Right lobe of liver (tissue), 6 donors: ENCODE results near the gene CUEDC1. TPM values are rescaled to one million over a fixed set of nuclear protein-coding genes. Genes with fewer than 3 reads are reported as not detected.
A peak's percentile ranks its signal among the peaks of the same experiment; 100 is the strongest.

Experiments
- ATAC-seq, 4 donors: fragments of 200-7000 bp; cut with Tn5 transposase; one replicate each; pipeline ENCODE4 v1.9.1; 2020; ENCODE audit warnings: mild to moderate bottlenecking in 4 of 4, moderate library complexity in 4 of 4
- DNase-seq, 3 donors: peaks; one replicate each; pipeline ENCODE4 v3.0.0-alpha.2; 2020
- H3K27ac ChIP-seq, 3 donors: fragments of 200-600 bp; one replicate each; pipeline ENCODE4 v1.8.0; 2022
- H3K27me3 ChIP-seq, 2 donors: fragments of 200-600 bp; one replicate each; pipeline ENCODE4 v1.8.0; 2022
- H3K36me3 ChIP-seq, 4 donors: fragments of 200-600 bp; sonication (generic) in 1 of 4; one replicate each; pipeline versions ENCODE4 v1.5.1 to v1.8.0; 2017 to 2022; ENCODE audit warnings: control low read depth in 1 of 4
- H3K4me1 ChIP-seq, 4 donors: fragments of 200-600 bp; sonication (generic) in 1 of 4; one replicate each; pipeline versions ENCODE4 v1.5.1 to v1.8.0; 2017 to 2022; ENCODE audit warnings: control low read depth in 1 of 4
- H3K4me3 ChIP-seq, 3 donors: fragments of 200-600 bp; one replicate each; pipeline ENCODE4 v1.8.0; 2022
- H3K9me3 ChIP-seq, 4 donors: fragments of 200-600 bp; sonication (generic) in 1 of 4; one replicate each; pipeline versions ENCODE4 v1.5.1 to v1.8.0; 2017 to 2022; ENCODE audit warnings: control low read depth in 1 of 4
- CTCF ChIP-seq, 4 donors: fragments of 200-600 bp in 3 of 4; fragments of 450-650 bp in 1 of 4; IDR thresholded peaks; one replicate each; pipeline versions ENCODE4 v1.5.1 to v1.8.0; 2016 to 2022; ENCODE audit warnings: antibody characterized with exemption in 4 of 4, mild to moderate bottlenecking in 2 of 4
- POLR2A ChIP-seq: fragments of 450-650 bp; IDR thresholded peaks from one replicate; pipeline ENCODE4 v1.6.1; 2017; ENCODE audit warnings: antibody characterized with exemption, mild to moderate bottlenecking
- WGBS: methylation state at CpG from one replicate; pipeline ENCODE4 v1.1.6; 2018; ENCODE audit warnings: low coverage, low lambda C conversion rate; ENCODE audit not compliant: insufficient coverage; ENCODE audit errors: missing lambda C conversion rate; 5-methylcytosine and 5-hydroxymethylcytosine counted together
- intact Hi-C, 2 donors: fragments of 100-400 bp; cut with DNase I; formaldehyde crosslinking; loops; one replicate each; pipeline versions ENCODE4 v1.11.2 to v1.14.1; 2022
- total RNA-seq, 6 experiments: library from RNA; depleted of rRNA in 2 of 6; stranded (reverse); fragments of >200 nt in 2 of 6; fragmentation: NEBNext Ultra II Directional in 3 of 6; extraction: Animal tissue kit (Norgen Biotek cat#: 25700) in 3 of 6; gene quantifications; one replicate each; pipeline versions ENCODE4 v1.1.0 to v1.2.4, GENCODE V29; 2016 to 2023
- donor health status: DM: no; HTN: yes; CAD: no.
- donor health status: DM: no; HTN: no; CAD: no.
- donor health status: DM: no; HTN: no; CAD: no.
- donor health status: DM: no; HTN: yes; CAD: no.
- donor health status: DM: no; HTN: yes; CAD: no.

The CUEDC1 gene
- total RNA-seq, 6 experiments from 2014 or later: 4.0 to 8.5 (median 5.5) TPM

DNA sequence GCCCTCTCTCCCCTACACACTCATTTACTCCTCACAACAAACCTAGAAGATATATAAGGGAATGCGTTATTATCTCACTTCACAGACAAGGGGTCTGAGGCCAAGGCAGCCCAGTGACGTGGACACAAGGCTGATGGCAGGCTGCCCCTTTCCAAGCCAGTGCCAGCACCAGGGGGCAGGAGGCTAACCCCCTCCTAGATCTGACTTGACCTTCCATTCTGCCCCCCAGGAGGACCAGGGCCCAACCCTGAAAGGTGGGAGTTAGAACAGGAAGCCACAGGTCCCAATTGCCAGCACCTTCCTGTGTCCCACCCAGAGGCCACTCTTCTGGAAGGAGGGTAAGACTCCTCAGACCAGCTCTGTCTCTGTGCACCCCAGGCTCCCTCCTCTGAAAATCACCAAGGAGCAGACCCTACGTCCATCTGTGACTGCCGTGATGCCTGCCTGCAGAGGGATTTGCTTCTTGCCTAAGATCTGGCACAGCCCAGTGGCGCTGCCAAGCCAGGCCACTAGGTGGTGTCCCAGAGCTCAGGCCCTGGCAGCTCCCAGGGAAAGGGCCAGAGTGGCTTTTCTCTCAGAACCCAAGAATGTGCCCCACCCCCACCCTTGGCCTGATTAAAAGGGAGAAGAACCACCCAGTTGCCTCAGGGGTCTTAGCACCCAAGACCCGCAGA, 62.9 kb downstream of the CUEDC1 start:
- intact Hi-C loops: loop anchor here (5.0 to 10.0 kb wide), 2 partner anchors 93 to 95 kb away; partner anchors contain the start of gene VEZF1 (in 2 of the 2)
- ATAC-seq: peak; percentile 78 to 90 (median 87)
- no peaks in the 10 kb centered on the region for H3K36me3 ChIP-seq

GRCh38 chr17:57890857-57891232, 64.4 kb downstream of the CUEDC1 start:
- Histone ChIP-seq H3K4me1 (peaks cover 0 to 27% (median 0%) of the 10 kb centered on the region in 4 donors), H3K9me3 (no peaks in the 10 kb centered on the region), H3K27ac (no peak overlapping the region), H3K27me3 (no peaks in the 10 kb centered on the region), H3K36me3 (no peaks in the 10 kb centered on the region), H3K4me3 (no peak overlapping the region)
- intact Hi-C loops: loop anchor here (5.0 to 10.0 kb wide), 2 partner anchors 94 to 96 kb away; partner anchors contain the start of gene VEZF1 (in 2 of the 2)
- ATAC-seq: no peak
- 100% methylated on average over 1 of the region's 4 CpGs for WGBS
- no peak for DNase-seq
- TF ChIP-seq POLR2A: no peak
- no peak for TF ChIP-seq CTCF (IDR thresholded peaks at IDR 0.05)

More for the DNA sequence above, 62.9 kb downstream of the CUEDC1 start:
- Histone ChIP-seq H3K27me3 (no peaks in the 10 kb centered on the region), H3K4me1 (peaks cover 0 to 27% (median 0%) of the 10 kb centered on the region in 4 donors), H3K27ac (peak overlapping the region; percentile 35 to 80 (median 78)), H3K9me3 (no peaks in the 10 kb centered on the region), H3K4me3 (no peak overlapping the region)
- peak; percentile 79 to 88 (median 86) for DNase-seq
- WGBS: 27% methylated on average over 4 of the region's 6 CpGs
- no peak for TF ChIP-seq POLR2A
- TF ChIP-seq CTCF (IDR thresholded peaks at IDR 0.05): peak; percentile 92 to 98 (median 95)

DNA sequence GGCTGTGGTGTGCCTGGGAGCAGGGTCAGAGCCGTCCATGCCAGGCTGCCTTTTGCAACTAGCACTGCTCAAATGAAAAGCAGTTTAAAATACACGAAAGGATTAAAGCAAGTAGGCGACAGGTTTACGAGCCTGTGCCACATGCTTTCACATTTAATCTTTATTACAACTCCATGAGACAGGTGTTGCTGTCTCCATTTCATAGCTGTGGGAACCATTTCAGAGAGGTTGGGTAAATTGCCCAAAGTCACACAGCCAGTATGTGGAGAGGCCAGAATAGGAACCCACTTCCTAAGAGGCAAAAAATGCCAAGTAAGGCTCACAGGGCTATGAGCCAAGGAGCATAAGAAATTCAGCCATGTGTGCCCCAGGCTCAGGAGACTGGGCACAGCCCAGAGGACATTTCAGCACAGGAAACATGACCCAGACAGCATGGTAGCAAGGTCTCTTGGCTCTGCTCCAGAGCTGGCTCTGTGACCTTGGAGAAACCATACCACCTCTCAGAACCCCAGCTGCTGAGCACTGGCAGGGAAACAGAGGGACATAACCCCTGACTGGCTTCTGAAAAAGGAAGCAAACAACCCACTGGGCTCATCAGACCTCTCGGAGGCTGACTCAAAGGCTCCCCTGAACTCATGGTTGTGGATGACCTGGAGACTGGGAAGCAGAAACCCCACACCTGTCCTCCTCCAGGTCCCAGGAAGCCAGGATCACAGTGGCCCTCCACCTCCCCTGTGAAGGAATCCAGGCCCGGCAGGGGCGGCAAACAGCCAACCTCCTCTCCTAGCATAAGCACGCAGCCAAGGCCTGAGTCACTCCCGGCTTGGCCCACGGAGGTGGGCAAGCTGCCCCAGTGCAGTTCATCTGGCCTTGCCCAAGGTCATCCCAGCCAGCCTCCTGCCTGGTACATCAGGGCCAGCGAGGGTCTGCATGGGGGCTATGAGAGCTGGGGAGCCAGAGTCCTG, 65.0 kb downstream of the CUEDC1 start:
- Histone ChIP-seq H3K27me3 (no peaks in the 10 kb centered on the region), H3K27ac (no peak overlapping the region), H3K4me3 (no peak overlapping the region), H3K9me3 (no peaks in the 10 kb centered on the region), H3K36me3 (no peaks in the 10 kb centered on the region), H3K4me1 (peaks cover 0 to 27% (median 0%) of the 10 kb centered on the region in 4 donors)
- DNase-seq (peak in 2 of 3 donors; percentile 65 to 73), ATAC-seq (peak in 1 of 4 donors; percentile 10)
- WGBS: 93% methylated on average over 4 of the region's 11 CpGs
- intact Hi-C loops: loop anchor here (5.0 to 10.0 kb wide), 2 partner anchors 95 to 97 kb away; partner anchors contain the start of gene VEZF1 (in 2 of the 2)
- no peak for TF ChIP-seq CTCF (IDR thresholded peaks at IDR 0.05)
- TF ChIP-seq POLR2A: no peak

DNA sequence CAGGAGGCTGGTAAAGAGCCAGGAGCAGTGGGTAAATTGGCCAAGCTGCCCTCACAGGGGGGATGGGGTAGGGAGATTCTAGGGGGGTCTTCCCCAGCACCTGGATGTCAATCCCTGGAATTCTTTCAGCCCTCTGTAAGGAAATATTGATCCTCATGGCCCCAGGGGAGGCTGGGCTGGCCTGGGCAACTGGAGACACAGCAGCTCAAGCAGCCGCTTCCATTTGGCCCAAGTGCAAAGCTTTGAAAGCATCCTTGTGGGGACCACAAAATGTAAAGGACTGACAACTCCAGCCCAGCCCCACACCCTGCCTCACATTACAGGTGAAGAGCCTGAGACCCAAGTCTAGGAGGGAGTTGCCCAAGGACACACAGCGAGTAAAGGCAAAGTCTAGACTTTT, 66.0 kb downstream of the CUEDC1 start:
- DNase-seq (no peak), ATAC-seq (no peak)
- H3K4me1 ChIP-seq: peaks cover 0 to 27% (median 0%) of the 10 kb centered on the region in 4 donors
- no peaks in the 10 kb centered on the region for H3K36me3 ChIP-seq
- no peak overlapping the region for H3K4me3 ChIP-seq
- no peaks in the 10 kb centered on the region for H3K9me3 ChIP-seq
- intact Hi-C loops: no loop called here
- WGBS: 100% methylated on average over 1 of the region's 2 CpGs
- H3K27me3 ChIP-seq: no peaks in the 10 kb centered on the region
- TF ChIP-seq POLR2A (no peak), CTCF (IDR thresholded peaks at IDR 0.05) (no peak)
- no peak overlapping the region for H3K27ac ChIP-seq
